HEK293T (cell line): Measurements from ENCODE around the gene COP1.

Experiments used
- CTCF ChIA-PET: fragments of 350-600 bp; formaldehyde crosslinking; extraction: SDS; loops from one replicate; lab custom pipeline; 2021; ENCODE audit warnings: antibody characterized with exemption, inconsistent platforms; lab: Yijun Ruan, JAX
- POLR2A ChIA-PET: fragments of 350-600 bp; formaldehyde crosslinking; extraction: SDS; loops from one replicate; lab custom pipeline; 2020; ENCODE audit warnings: antibody characterized with exemption, inconsistent platforms; lab: Yijun Ruan, JAX
- DNase-seq: peaks from one replicate; pipeline ENCODE4 v3.0.0; 2012; ENCODE audit warnings: mixed read lengths; ENCODE audit errors: extremely low spot score
- ARNT ChIP-seq: fragments of 450-650 bp; IDR thresholded peaks from 2 replicates; pipeline ENCODE4 v1.6.1; 2017; ENCODE audit warnings: mild to moderate bottlenecking
- BHLHE40 ChIP-seq: fragments of 450-650 bp; IDR thresholded peaks from 2 replicates; pipeline ENCODE4 v1.6.1; 2016; ENCODE audit warnings: mild to moderate bottlenecking, moderate library complexity, borderline replicate concordance
- CTBP1 ChIP-seq: fragments of 450-650 bp; IDR thresholded peaks from 2 replicates; pipeline ENCODE4 v1.6.1; 2016; ENCODE audit warnings: borderline replicate concordance
- ELF4 ChIP-seq: fragments of 450-650 bp; IDR thresholded peaks from 2 replicates; pipeline ENCODE4 v1.6.1; 2017; ENCODE audit warnings: antibody characterized with exemption
- FOXA1 ChIP-seq: fragments of 450-650 bp; IDR thresholded peaks from 2 replicates; pipeline ENCODE4 v1.6.1; 2016; ENCODE audit warnings: mild to moderate bottlenecking
- FOXK2 ChIP-seq: fragments of 450-650 bp; IDR thresholded peaks from 2 replicates; pipeline ENCODE4 v1.6.1; 2016; ENCODE audit warnings: mild to moderate bottlenecking
- FOXM1 ChIP-seq: fragments of 450-650 bp; IDR thresholded peaks from 2 replicates; pipeline ENCODE4 v1.6.1; 2017; ENCODE audit warnings: mild to moderate bottlenecking, borderline replicate concordance
- HDGF ChIP-seq: fragments of 450-650 bp; IDR thresholded peaks from 2 replicates; pipeline ENCODE4 v1.6.1; 2017; ENCODE audit warnings: antibody characterized with exemption, borderline replicate concordance
- L3MBTL2 ChIP-seq: fragments of 450-650 bp; conservative IDR thresholded peaks from 2 replicates; pipeline ENCODE4 v1.6.1; 2016; ENCODE audit warnings: mild to moderate bottlenecking
- LEF1 ChIP-seq: fragments of 450-650 bp; IDR thresholded peaks from 2 replicates; pipeline ENCODE4 v1.6.1; 2017; ENCODE audit warnings: mild to moderate bottlenecking, borderline replicate concordance
- NFRKB ChIP-seq: fragments of 450-650 bp; IDR thresholded peaks from 2 replicates; pipeline ENCODE4 v1.6.1; 2016; ENCODE audit warnings: mild to moderate bottlenecking, moderate library complexity
- PKNOX1 ChIP-seq: fragments of 450-650 bp; IDR thresholded peaks from 2 replicates; pipeline ENCODE4 v1.6.1; 2016
- SP1 ChIP-seq: fragments of 450-650 bp; IDR thresholded peaks from 2 replicates; pipeline ENCODE4 v1.6.1; 2017
- SUZ12 ChIP-seq: fragments of 450-650 bp; IDR thresholded peaks from 2 replicates; pipeline ENCODE4 v1.6.1; 2016; ENCODE audit warnings: mild to moderate bottlenecking
- TARDBP ChIP-seq: fragments of 450-650 bp; IDR thresholded peaks from 2 replicates; pipeline ENCODE4 v1.6.1; 2016
- ZNF384 ChIP-seq: fragments of 450-650 bp; IDR thresholded peaks from 2 replicates; pipeline ENCODE4 v1.6.1; 2016

The COP1 gene

GRCh38 chr1:176167210-176167609 is 39.9 kb downstream of the COP1 start:
- no peak for DNase-seq
- POLR2A ChIA-PET = no interaction called here
- no peak for TF ChIP-seq FOXK2
- TF ChIP-seq L3MBTL2 = no peak
- no peak for TF ChIP-seq SUZ12
- no peak for TF ChIP-seq BHLHE40
- TF ChIP-seq FOXM1 = no peak
- no peak for TF ChIP-seq ZNF384
- CTCF ChIA-PET = no interaction called here

DNA sequence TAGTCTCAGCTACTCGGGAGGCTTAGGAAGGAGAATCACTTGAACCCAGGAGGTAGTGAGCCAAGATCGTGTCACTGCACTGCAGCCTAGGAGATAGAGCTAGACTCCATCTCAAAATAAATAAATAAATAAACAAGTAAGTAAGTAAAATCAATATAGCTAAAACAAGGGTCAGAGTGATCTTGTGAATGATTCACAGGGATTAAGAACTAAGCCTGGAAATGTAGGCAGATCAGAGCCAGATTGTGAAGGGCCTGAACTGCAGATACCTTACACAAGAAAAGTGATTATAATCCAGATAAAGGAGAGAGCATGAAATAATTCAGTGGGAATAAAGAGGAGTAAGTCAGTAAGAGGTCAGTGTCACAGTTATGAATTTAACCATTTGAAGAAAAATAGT is 41.5 kb downstream of the COP1 start:
- POLR2A ChIA-PET = no interaction called here
- no peak for TF ChIP-seq NFRKB
- TF ChIP-seq L3MBTL2 = no peak
- TF ChIP-seq TARDBP = no peak
- no peak for TF ChIP-seq HDGF
- TF ChIP-seq FOXA1 = no peak
- no peak for TF ChIP-seq SP1
- TF ChIP-seq CTBP1 = no peak
- no peak for TF ChIP-seq FOXM1
- no peak for TF ChIP-seq BHLHE40
- no peak for TF ChIP-seq ZNF384
- no peak for TF ChIP-seq FOXK2
- no peak for TF ChIP-seq PKNOX1
- no peak for TF ChIP-seq ELF4
- TF ChIP-seq LEF1 = no peak
- no peak for TF ChIP-seq ARNT
- no peak for TF ChIP-seq SUZ12
- CTCF ChIA-PET = no interaction called here
- DNase-seq = no peak

GRCh38 chr1:176164014-176164678 is 42.9 kb downstream of the COP1 start:
- ChIA-PET POLR2A (no interaction called here), CTCF (no interaction called here)
- no peak for TF ChIP-seq HDGF
- TF ChIP-seq ZNF384 = no peak
- no peak for DNase-seq

GRCh38 chr1:176159993-176160392 is 47.1 kb downstream of the COP1 start:
- TF ChIP-seq HDGF (no peak), SUZ12 (no peak), L3MBTL2 (no peak), FOXA1 (no peak), ELF4 (no peak), NFRKB (no peak), TARDBP (no peak), SP1 (no peak), CTBP1 (no peak), LEF1 (no peak), BHLHE40 (no peak), FOXK2 (no peak), FOXM1 (no peak), ARNT (no peak), ZNF384 (no peak)
- no peak for DNase-seq
- POLR2A ChIA-PET = interaction anchor here (0.8 kb wide), 1 partner anchor 48 kb away, joined by 3 read pairs; no protein-coding TSS in a partner anchor
- CTCF ChIA-PET = no interaction called here

- ChIA-PET POLR2A (no interaction called here), CTCF (no interaction called here)
- no peak for TF ChIP-seq ELF4
- TF ChIP-seq CTBP1 = no peak
- TF ChIP-seq TARDBP = no peak
- no peak for TF ChIP-seq SUZ12
- no peak for DNase-seq
These were observed 49.1 kb downstream of the COP1 start for GRCh38 chr1:176157995-176158394.

- no peak for DNase-seq
- no peak for TF ChIP-seq FOXA1
- no peak for TF ChIP-seq ELF4
- TF ChIP-seq LEF1 = no peak
- TF ChIP-seq TARDBP = no peak
- no peak for TF ChIP-seq ARNT
- TF ChIP-seq HDGF = no peak
- no peak for TF ChIP-seq FOXM1
- ChIA-PET POLR2A (no interaction called here), CTCF (no interaction called here)
These were observed 56.9 kb downstream of the COP1 start for GRCh38 chr1:176149939-176150807.

GRCh38 chr1:176144526-176144925 is 62.6 kb downstream of the COP1 start:
- TF ChIP-seq FOXA1 (no peak), HDGF (no peak), TARDBP (no peak), BHLHE40 (no peak), CTBP1 (no peak), PKNOX1 (no peak), NFRKB (no peak), ZNF384 (no peak), L3MBTL2 (no peak), ELF4 (no peak), LEF1 (no peak), SP1 (no peak), SUZ12 (no peak), FOXM1 (no peak)

More at GRCh38 chr1:176144526-176144925, 62.6 kb downstream of the COP1 start:
- CTCF ChIA-PET = no interaction called here
- POLR2A ChIA-PET = no interaction called here
- DNase-seq = no peak
